Neuronal stem cell (in vitro differentiated cells): ENCODE measurements around the gene POU2F2.

ENCODE experiments used
- DNase-seq: peaks from one replicate; pipeline ENCODE4 v3.0.0-alpha.2; 2013; ENCODE audit warnings: low spot score
- H2AFZ ChIP-seq: one replicate; pipeline ENCODE4 v1.6.1; 2013; ENCODE audit warnings: mild to moderate bottlenecking, low read length, inconsistent platforms
- H2AK5ac ChIP-seq: 2 replicates; pipeline ENCODE4 v1.6.1; 2013; ENCODE audit warnings: low read depth, mild to moderate bottlenecking, inconsistent platforms, low read length, moderate library complexity, mixed read lengths
- H2BK120ac ChIP-seq: 2 replicates; pipeline ENCODE4 v1.6.1; 2013; ENCODE audit warnings: low read depth, mild to moderate bottlenecking, inconsistent platforms, low read length, moderate library complexity, mixed read lengths
- H2BK12ac ChIP-seq: one replicate; pipeline ENCODE4 v1.6.1; 2013; ENCODE audit warnings: low read length, inconsistent platforms
- H2BK15ac ChIP-seq: 2 replicates; pipeline ENCODE4 v1.6.1; 2013; ENCODE audit warnings: mild to moderate bottlenecking, low read length, inconsistent platforms, mixed read lengths
- H2BK5ac ChIP-seq: one replicate; pipeline ENCODE4 v1.6.1; 2013; ENCODE audit warnings: inconsistent platforms, mild to moderate bottlenecking, low read length, moderate library complexity
- H3K14ac ChIP-seq: one replicate; pipeline ENCODE4 v1.6.1; 2013; ENCODE audit warnings: low read length, inconsistent platforms
- H3K18ac ChIP-seq: 2 replicates; pipeline ENCODE4 v1.6.1; 2013; ENCODE audit warnings: low read length, inconsistent platforms
- H3K23ac ChIP-seq: 2 replicates; pipeline ENCODE4 v1.6.1; 2013; ENCODE audit warnings: low read depth, mild to moderate bottlenecking, mixed read lengths, low read length, inconsistent platforms; ENCODE audit not compliant: poor library complexity
- H3K27ac ChIP-seq: replicated peaks from 3 replicates; pipeline ENCODE4 v1.5.1; 2013; ENCODE audit warnings: low read length, inconsistent platforms
- H3K27me3 ChIP-seq, 3 experiments: 2 replicates each; pipeline ENCODE4 v1.6.1; 2013; ENCODE audit warnings: low read length in 3 of 3, mild to moderate bottlenecking in 2 of 3, inconsistent platforms in 1 of 3, low read depth in 1 of 3, mixed read lengths in 1 of 3, moderate library complexity in 1 of 3; ENCODE audit not compliant: control insufficient read depth in 3 of 3, insufficient read depth in 3 of 3
- H3K36me3 ChIP-seq, 2 donors: replicated peaks in 1 of 2; 2 replicates each; pipeline ENCODE4 v1.6.1; 2013; ENCODE audit warnings: low read length in 2 of 2; ENCODE audit not compliant: control insufficient read depth in 2 of 2, insufficient read depth in 2 of 2
- H3K4ac ChIP-seq: 2 replicates; pipeline ENCODE4 v1.6.1; 2013; ENCODE audit warnings: inconsistent platforms, mild to moderate bottlenecking, low read length, moderate library complexity
- H3K4me1 ChIP-seq, 2 donors: 1 replicate in 1 of 2; 2 replicates in 1 of 2; pipeline ENCODE4 v1.6.1; 2013; ENCODE audit warnings: low read length in 2 of 2, low read depth in 1 of 2; ENCODE audit not compliant: control insufficient read depth in 2 of 2, insufficient read depth in 1 of 2
- H3K4me2 ChIP-seq: one replicate; pipeline ENCODE4 v1.6.1; 2013; ENCODE audit warnings: mild to moderate bottlenecking, low read length, inconsistent platforms; ENCODE audit not compliant: insufficient read depth, poor library complexity, severe bottlenecking
- H3K4me3 ChIP-seq, 2 donors: 2 replicates each; pipeline ENCODE4 v1.5.1; 2013; ENCODE audit warnings: low read length in 2 of 2, mild to moderate bottlenecking in 2 of 2, inconsistent platforms in 1 of 2, moderate library complexity in 1 of 2
- H3K79me1 ChIP-seq: one replicate; pipeline ENCODE4 v1.6.1; 2013; ENCODE audit warnings: low read depth, mild to moderate bottlenecking, inconsistent platforms, low read length, moderate library complexity
- H3K9ac ChIP-seq: one replicate; pipeline ENCODE4 v1.6.1; 2013; ENCODE audit warnings: mild to moderate bottlenecking, low read depth, low read length, inconsistent platforms; ENCODE audit not compliant: poor library complexity
- H3K9me3 ChIP-seq, 2 donors: replicated peaks in 1 of 2; 2 replicates each; pipeline versions ENCODE3 to v1.6.1; 2013; ENCODE audit warnings: low read length in 2 of 2, mild to moderate bottlenecking in 2 of 2, inconsistent platforms in 1 of 2, low read depth in 1 of 2, mixed read lengths in 1 of 2, moderate library complexity in 1 of 2; ENCODE audit not compliant: control insufficient read depth in 2 of 2, insufficient read depth in 1 of 2
- H4K8ac ChIP-seq: one replicate; pipeline ENCODE4 v1.6.1; 2013; ENCODE audit warnings: low read depth, mild to moderate bottlenecking, inconsistent platforms, low read length, moderate library complexity
- H4K91ac ChIP-seq: one replicate; pipeline ENCODE4 v1.6.1; 2013; ENCODE audit warnings: low read length, low read depth, mild to moderate bottlenecking, inconsistent platforms; ENCODE audit not compliant: poor library complexity
- WGBS, 2 donors: extraction: QIAGEN DNeasy Blood & Tissue Kit; methylation state at CpG; one replicate each; pipeline ENCODE4 v1.1.7; 2013; ENCODE audit warnings: missing lambda C conversion rate in 2 of 2, mixed read lengths in 1 of 2; ENCODE audit not compliant: insufficient read length in 2 of 2, insufficient replicate concordance in 1 of 2; ENCODE audit errors: extremely low coverage in 2 of 2; 5-methylcytosine and 5-hydroxymethylcytosine counted together

The POU2F2 gene

GRCh38 chr19:42149447-42150202 is 17.4 kb upstream of the POU2F2 start:
- Histone ChIP-seq H4K8ac (no peak overlapping the region), H2AFZ (peak overlapping the region; percentile 21), H3K79me1 (no peaks in the 10 kb centered on the region), H3K9ac (no peak overlapping the region), H3K27ac (no peak overlapping the region), H3K4me3 (no peak overlapping the region), H3K27me3 (peaks cover 2 to 19% (median 8%) of the 10 kb centered on the region in 3 experiments), H4K91ac (no peak overlapping the region), H3K4me1 (peaks cover 15 to 53% of the 10 kb centered on the region in 2 donors), H2BK12ac (no peak overlapping the region), H2AK5ac (peak overlapping the region; percentile 93), H3K4me2 (no peak overlapping the region), H3K18ac (peak overlapping the region; percentile 35), H3K9me3 (peaks cover 0 to 2% of the 10 kb centered on the region in 2 donors), H3K23ac (no peak overlapping the region), H3K36me3 (no peaks in the 10 kb centered on the region), H2BK15ac (no peak overlapping the region), H2BK120ac (no peak overlapping the region), H2BK5ac (no peak overlapping the region), H3K14ac (no peak overlapping the region), H3K4ac (no peak overlapping the region)
- DNase-seq, result no peak
- no CpG with 5 or more reads among the region's 5 CpGs for WGBS, 2 donors

DNA sequence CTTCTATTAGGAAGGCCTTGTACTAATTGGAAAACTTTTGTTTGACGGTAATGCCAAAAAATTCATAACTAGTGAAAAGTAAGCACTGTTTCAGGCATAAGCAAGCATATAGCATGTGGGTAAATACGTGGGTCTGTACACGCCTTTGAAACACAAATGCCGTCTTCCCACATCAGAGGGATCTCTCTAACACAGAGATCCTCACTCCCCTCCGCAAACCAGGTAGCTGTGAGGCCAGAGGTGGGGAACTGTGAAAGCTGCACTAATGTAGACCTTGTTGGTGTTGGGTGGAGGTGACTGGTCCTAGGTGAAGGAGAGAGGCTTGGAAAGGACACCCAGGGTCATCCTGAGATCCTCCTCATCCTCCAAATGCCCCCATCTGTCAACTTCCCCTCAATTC is 16.0 kb upstream of the POU2F2 start:
- H3K36me3 ChIP-seq, result no peaks in the 10 kb centered on the region
- peaks cover 0 to 2% of the 10 kb centered on the region in 2 donors for H3K9me3 ChIP-seq
- H2BK12ac ChIP-seq, result no peak overlapping the region
- no peak overlapping the region for H4K8ac ChIP-seq
- no peak overlapping the region for H3K4me2 ChIP-seq
- H3K9ac ChIP-seq, result no peak overlapping the region
- WGBS, 2 donors, result no CpG with 5 or more reads among the region's 5 CpGs
- H3K14ac ChIP-seq, result no peak overlapping the region
- no peaks in the 10 kb centered on the region for H3K79me1 ChIP-seq
- no peak overlapping the region for H3K23ac ChIP-seq
- peaks cover 14 to 40% of the 10 kb centered on the region in 2 donors for H3K4me1 ChIP-seq
- no peak overlapping the region for H2AFZ ChIP-seq
- H2BK15ac ChIP-seq, result no peak overlapping the region
- no peak overlapping the region for H2AK5ac ChIP-seq
- no peak overlapping the region for H2BK120ac ChIP-seq
- no peak overlapping the region for H3K18ac ChIP-seq
- H3K4me3 ChIP-seq, result no peak overlapping the region
- DNase-seq, result no peak
- H3K4ac ChIP-seq, result no peak overlapping the region
- H3K27ac ChIP-seq, result no peak overlapping the region
- peaks cover 2 to 19% (median 8%) of the 10 kb centered on the region in 3 experiments for H3K27me3 ChIP-seq
- no peak overlapping the region for H4K91ac ChIP-seq
- no peak overlapping the region for H2BK5ac ChIP-seq

- H3K4me2 ChIP-seq, result no peak overlapping the region
- H2BK5ac ChIP-seq, result no peak overlapping the region
- H3K18ac ChIP-seq, result no peak overlapping the region
- H3K9me3 ChIP-seq, result peaks cover 0 to 2% of the 10 kb centered on the region in 2 donors
- no peak overlapping the region for H3K27ac ChIP-seq
- H4K8ac ChIP-seq, result no peak overlapping the region
- no peaks in the 10 kb centered on the region for H3K36me3 ChIP-seq
- no peak overlapping the region for H2BK12ac ChIP-seq
- H3K4me3 ChIP-seq, result no peak overlapping the region
- no peak overlapping the region for H2BK15ac ChIP-seq
- H3K9ac ChIP-seq, result no peak overlapping the region
- H3K4me1 ChIP-seq, result no peaks in the 10 kb centered on the region
- H3K79me1 ChIP-seq, result no peaks in the 10 kb centered on the region
- no CpG with 5 or more reads among the region's 14 CpGs for WGBS, 2 donors
- H3K4ac ChIP-seq, result no peak overlapping the region
- H2BK120ac ChIP-seq, result no peak overlapping the region
- no peak overlapping the region for H2AFZ ChIP-seq
- no peak overlapping the region for H3K14ac ChIP-seq
- no peak overlapping the region for H3K23ac ChIP-seq
- H2AK5ac ChIP-seq, result no peak overlapping the region
- DNase-seq, result peak; percentile 64
- peaks cover 2 to 16% (median 3%) of the 10 kb centered on the region in 3 experiments for H3K27me3 ChIP-seq
- H4K91ac ChIP-seq, result no peak overlapping the region
Observed at GRCh38 chr19:42143341-42144234, 11.3 kb upstream of the POU2F2 start.
